KMS-11 (cell line): Measurements from ENCODE around the gene NDUFV3.
"Not testable (repeated sequence)": the region's sequence is repeated elsewhere in the genome, so short reads cannot be mapped to it uniquely, and the experiment has no call there.

Source experiments
- H2AFZ ChIP-seq: fragments of 200-600 bp; sonication (generic); 2 replicates; pipeline ENCODE4 v1.6.1; 2016; ENCODE audit warnings: antibody characterized with exemption, mixed run types, low read depth
- H3K27ac ChIP-seq: fragments of 200-600 bp; sonication (generic); 2 replicates; pipeline ENCODE4 v1.6.1; 2016; ENCODE audit warnings: mild to moderate bottlenecking, mixed run types
- H3K27me3 ChIP-seq: fragments of 200-600 bp; sonication (generic); 2 replicates; pipeline ENCODE4 v1.6.1; 2017; ENCODE audit warnings: mild to moderate bottlenecking, low read depth, mixed run types, moderate library complexity; ENCODE audit not compliant: insufficient read depth
- H3K36me3 ChIP-seq: fragments of 200-600 bp; sonication (generic); 2 replicates; pipeline ENCODE4 v1.6.1; 2017; ENCODE audit warnings: mild to moderate bottlenecking, mixed run types; ENCODE audit not compliant: insufficient read depth
- H3K4me1 ChIP-seq: fragments of 200-600 bp; sonication (generic); 2 replicates; pipeline ENCODE4 v1.6.1; 2016; ENCODE audit warnings: mild to moderate bottlenecking, low read depth, mixed run types; ENCODE audit not compliant: poor library complexity, severe bottlenecking
- H3K4me2 ChIP-seq: fragments of 200-600 bp; sonication (generic); 2 replicates; pipeline ENCODE4 v1.7.0; 2016; ENCODE audit warnings: mild to moderate bottlenecking, mixed run types
- H3K4me3 ChIP-seq: fragments of 200-600 bp; sonication (generic); IDR thresholded peaks from 2 replicates; pipeline ENCODE4 v1.6.1; 2017; ENCODE audit warnings: low read depth, low read length, mixed read lengths; ENCODE audit not compliant: insufficient read depth
- H3K79me2 ChIP-seq: fragments of 200-600 bp; sonication (generic); 2 replicates; pipeline ENCODE4 v1.6.1; 2016; ENCODE audit warnings: low read depth, mixed run types; ENCODE audit not compliant: insufficient read depth
- H3K9ac ChIP-seq: fragments of 200-600 bp; sonication (generic); 2 replicates; pipeline ENCODE4 v1.6.1; 2016; ENCODE audit warnings: mild to moderate bottlenecking, mixed run types
- H4K20me1 ChIP-seq: fragments of 200-600 bp; sonication (generic); 2 replicates; pipeline ENCODE4 v1.6.1; 2016; ENCODE audit warnings: mild to moderate bottlenecking, mixed run types; ENCODE audit not compliant: insufficient read depth
- CTCF ChIP-seq: fragments of 200-600 bp; sonication (generic); conservative IDR thresholded peaks from 2 replicates; pipeline ENCODE4 v1.6.1; 2017; ENCODE audit warnings: low read depth, mild to moderate bottlenecking, antibody characterized with exemption, low read length, moderate library complexity, mixed read lengths

NDUFV3 gene

GRCh38 chr21:42941696-42942085 is 48.6 kb downstream of the NDUFV3 start:
- no peak overlapping the region for H3K9ac ChIP-seq
- H3K4me3 ChIP-seq = no peak overlapping the region
- H3K4me2 ChIP-seq = no peak overlapping the region
- no peaks in the 10 kb centered on the region for H4K20me1 ChIP-seq
- H3K36me3 ChIP-seq = no peaks in the 10 kb centered on the region
- no peak overlapping the region for H3K27ac ChIP-seq
- no peak for TF ChIP-seq CTCF
- H3K27me3 ChIP-seq = no peaks in the 10 kb centered on the region
- H3K79me2 ChIP-seq = no peaks in the 10 kb centered on the region
- H2AFZ ChIP-seq = no peak overlapping the region
- H3K4me1 ChIP-seq = peaks cover 8% of the 10 kb centered on the region

DNA sequence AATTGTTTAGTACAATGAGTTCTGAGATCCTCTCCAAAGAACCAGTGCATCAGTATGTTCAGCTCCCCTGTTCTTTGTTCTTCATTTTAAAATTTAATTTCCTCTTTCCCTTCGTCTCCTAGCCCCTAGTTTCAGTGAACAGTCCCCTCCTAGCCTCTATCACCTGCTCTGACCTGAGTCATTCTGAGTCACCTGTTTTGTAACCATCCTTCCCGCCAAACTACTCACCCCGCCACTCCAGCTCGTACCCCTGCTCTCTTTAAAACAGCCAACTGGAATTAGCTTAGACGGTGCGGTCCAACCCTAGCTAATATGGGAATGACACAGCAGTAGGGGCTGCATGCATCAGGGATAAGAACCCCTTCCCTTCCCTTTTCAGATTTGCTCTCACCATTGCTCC is 49.1 kb downstream of the NDUFV3 start:
- H4K20me1 ChIP-seq = no peaks in the 10 kb centered on the region
- no peak overlapping the region for H3K27ac ChIP-seq
- H3K9ac ChIP-seq = no peak overlapping the region
- H3K4me1 ChIP-seq = peaks cover 2% of the 10 kb centered on the region
- no peaks in the 10 kb centered on the region for H3K36me3 ChIP-seq
- no peaks in the 10 kb centered on the region for H3K27me3 ChIP-seq
- H3K4me3 ChIP-seq = no peak overlapping the region
- H3K4me2 ChIP-seq = no peak overlapping the region
- H2AFZ ChIP-seq = no peak overlapping the region
- TF ChIP-seq CTCF = no peak
- H3K79me2 ChIP-seq = no peaks in the 10 kb centered on the region

- not testable (repeated sequence) for H3K36me3 ChIP-seq, H3K79me2 ChIP-seq, H3K4me3 ChIP-seq, H4K20me1 ChIP-seq, H3K27me3 ChIP-seq, H3K4me1 ChIP-seq
- peak overlapping the region; percentile 46 for H2AFZ ChIP-seq
- peak overlapping the region; percentile 46 for H3K27ac ChIP-seq
- H3K4me2 ChIP-seq = peak overlapping the region; percentile 37
- peak overlapping the region; percentile 36; the same call in 1 of the 2 replicates for H3K9ac ChIP-seq
These were observed 56.1 kb downstream of the NDUFV3 start for GRCh38 chr21:42949094-42949755.

GRCh38 chr21:42951193-42951592 is 58.1 kb downstream of the NDUFV3 start:
- not testable (repeated sequence) for H3K4me1 ChIP-seq, H3K79me2 ChIP-seq, H3K27ac ChIP-seq, H3K36me3 ChIP-seq, H3K4me2 ChIP-seq, H3K9ac ChIP-seq, H3K4me3 ChIP-seq, H2AFZ ChIP-seq, H3K27me3 ChIP-seq, H4K20me1 ChIP-seq

- Histone ChIP-seq H3K9ac (no peak overlapping the region), H3K27me3 (no peaks in the 10 kb centered on the region), H3K4me3 (no peak overlapping the region), H3K4me2 (no peak overlapping the region), H4K20me1 (no peaks in the 10 kb centered on the region), H3K4me1 (no peaks in the 10 kb centered on the region), H2AFZ (no peak overlapping the region), H3K36me3 (no peaks in the 10 kb centered on the region), H3K79me2 (no peaks in the 10 kb centered on the region), H3K27ac (no peak overlapping the region)
- TF ChIP-seq CTCF = no peak
These were observed 63.9 kb downstream of the NDUFV3 start for GRCh38 chr21:42956824-42957630.

DNA sequence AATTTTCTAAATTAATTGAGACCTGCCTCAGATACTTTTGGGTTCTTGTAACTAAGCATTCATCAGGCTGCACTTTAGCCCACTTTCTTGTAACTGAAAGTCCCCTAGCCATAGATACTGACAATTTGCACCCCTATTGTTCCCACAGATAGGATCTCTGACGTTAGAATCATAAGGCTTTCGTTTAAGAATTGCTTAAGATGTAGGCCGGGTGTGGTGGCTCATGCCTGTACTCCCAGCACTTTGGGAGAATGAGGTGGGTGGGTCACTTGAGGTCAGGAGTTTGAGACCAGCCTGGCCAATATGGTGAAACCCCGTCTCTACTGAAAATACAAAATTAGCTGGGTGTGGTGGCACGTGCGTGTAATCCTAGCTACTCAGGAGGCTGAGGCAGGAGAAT is 65.0 kb downstream of the NDUFV3 start:
- not testable (repeated sequence) for H2AFZ ChIP-seq, H3K79me2 ChIP-seq, H4K20me1 ChIP-seq, H3K4me2 ChIP-seq, H3K27me3 ChIP-seq, H3K36me3 ChIP-seq, H3K27ac ChIP-seq, H3K9ac ChIP-seq, H3K4me3 ChIP-seq, H3K4me1 ChIP-seq
